PFSK-1 (cell line): ENCODE data around the gene UFSP2.

Source experiments
- POLR2AphosphoS5 ChIP-seq: IDR thresholded peaks from 2 replicates; pipeline ENCODE4 v1.6.1; 2012; ENCODE audit warnings: low read depth, mild to moderate bottlenecking, control low read depth, low read length, moderate library complexity
- REST ChIP-seq, 2 experiments: IDR thresholded peaks; 2 replicates each; pipeline versions ENCODE4 v1.6.1 to v1.8.0; 2011 to 2012; ENCODE audit warnings: low read depth in 2 of 2, low read length in 2 of 2, control low read depth in 1 of 2, inconsistent platforms in 1 of 2, mild to moderate bottlenecking in 1 of 2, moderate library complexity in 1 of 2; ENCODE audit not compliant: insufficient read depth in 1 of 2

- TF ChIP-seq POLR2AphosphoS5 (no peak), REST (IDR thresholded peaks at IDR 0.05; ENCODE audit: insufficient read depth in 1 of 2, low read depth in 2 of 2, low read length in 2 of 2) (no peak)
Measured at GRCh38 chr4:185383451-185383850, 42.3 kb downstream of the UFSP2 start.
